GM21390 (cell line): ENCODE data around the gene SPTLC3.

Source experiments
- ATAC-seq: cut with Tn5 transposase; IDR thresholded peaks from one replicate; pipeline ENCODE4 v1.9.1; 2021; ENCODE audit not compliant: unreplicated experiment

Gene SPTLC3

DNA sequence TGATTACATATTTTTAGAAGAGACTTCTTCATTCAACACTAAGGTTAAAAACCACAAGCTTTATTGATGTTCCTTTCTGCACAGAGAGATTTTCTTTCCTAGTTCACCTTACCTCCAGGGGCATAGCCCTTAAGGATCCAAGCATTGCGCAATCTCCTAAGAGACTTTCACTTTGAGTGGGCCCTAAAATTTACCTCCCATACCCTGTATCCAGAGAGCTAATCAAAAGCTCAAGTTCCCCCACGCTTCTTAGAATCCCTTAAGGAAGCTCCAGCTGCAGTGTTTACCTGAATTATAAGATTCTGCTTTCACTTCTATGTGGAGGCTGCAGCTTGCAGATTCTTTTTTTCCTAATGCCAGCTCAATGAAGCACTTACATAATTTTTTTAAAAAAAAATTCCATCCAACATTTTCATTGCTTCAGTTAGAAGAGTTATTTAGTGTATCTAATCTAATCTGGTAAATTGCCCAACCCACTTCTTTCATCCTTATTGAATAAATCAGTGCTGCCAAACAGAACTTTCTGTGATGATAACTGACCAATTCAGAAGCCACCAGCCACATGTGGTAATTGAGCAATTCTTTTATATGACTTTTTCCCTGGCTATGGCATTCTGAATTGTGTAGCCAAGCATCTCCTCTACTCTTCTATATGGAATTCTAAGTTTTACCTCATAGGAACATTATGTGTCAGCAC, 24.6 kb upstream of the SPTLC3 start:
- no peak for ATAC-seq

DNA sequence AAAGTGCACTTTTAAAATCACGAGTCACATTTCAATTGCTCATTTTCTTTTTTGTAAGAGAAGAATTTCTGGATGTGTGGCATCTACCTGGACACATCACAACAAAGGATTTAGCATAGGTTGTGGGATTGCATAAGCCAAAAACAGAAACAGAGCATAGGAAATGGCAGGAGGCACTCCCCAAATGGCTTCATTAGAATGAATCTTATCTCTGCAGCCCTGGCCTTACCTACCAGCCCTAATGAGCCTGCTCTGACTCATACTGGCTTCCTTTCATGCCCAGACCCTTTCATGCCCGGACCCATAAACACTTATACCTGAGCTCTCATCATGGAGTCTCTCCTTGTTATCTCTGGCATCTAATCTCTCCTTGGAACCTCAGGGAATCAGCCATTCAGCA, 23.9 kb upstream of the SPTLC3 start:
- no peak for ATAC-seq

DNA sequence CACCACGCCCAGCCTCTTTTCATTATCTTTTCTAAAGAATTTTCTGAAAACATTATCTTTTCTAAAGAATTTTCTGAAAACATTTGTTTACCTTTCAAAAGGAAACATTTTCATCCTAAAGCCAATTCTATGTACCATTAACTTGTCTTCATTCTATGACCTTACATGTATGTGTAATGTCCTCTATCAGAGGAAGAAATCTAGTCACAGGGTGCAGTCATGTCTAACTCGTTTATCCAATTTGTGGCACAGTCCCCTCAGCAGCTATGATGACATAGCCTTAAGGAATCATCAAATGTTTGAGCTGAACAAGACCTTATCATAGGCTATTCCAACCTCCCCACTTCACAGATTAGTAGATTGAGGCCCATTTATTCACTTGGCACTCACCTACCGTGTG, 21.5 kb upstream of the SPTLC3 start:
- no peak for ATAC-seq

DNA sequence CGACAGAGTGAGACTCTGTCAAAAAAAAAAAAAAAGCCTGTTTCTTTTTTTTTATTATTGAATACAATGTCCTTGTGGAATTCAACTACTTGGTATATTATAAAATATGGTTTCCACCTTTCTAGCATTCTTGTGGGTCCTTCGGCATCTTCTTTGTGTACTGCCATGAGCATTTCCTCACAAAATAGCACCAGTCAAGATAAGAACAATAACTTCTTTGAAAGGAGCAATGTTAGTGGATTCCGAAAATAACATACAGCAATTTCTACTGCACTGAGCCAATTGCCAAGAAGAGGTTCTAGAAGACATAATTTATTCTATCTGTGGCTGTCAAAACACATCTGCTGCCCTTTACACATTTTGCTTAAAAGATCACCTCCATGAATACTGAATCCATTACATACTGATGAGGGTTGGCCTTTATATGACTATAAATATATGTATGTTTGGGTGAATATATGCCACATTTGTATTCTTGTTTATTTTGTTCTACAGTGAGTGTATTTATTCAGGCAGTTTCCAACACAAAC, 19.1 kb upstream of the SPTLC3 start:
- no peak for ATAC-seq

DNA sequence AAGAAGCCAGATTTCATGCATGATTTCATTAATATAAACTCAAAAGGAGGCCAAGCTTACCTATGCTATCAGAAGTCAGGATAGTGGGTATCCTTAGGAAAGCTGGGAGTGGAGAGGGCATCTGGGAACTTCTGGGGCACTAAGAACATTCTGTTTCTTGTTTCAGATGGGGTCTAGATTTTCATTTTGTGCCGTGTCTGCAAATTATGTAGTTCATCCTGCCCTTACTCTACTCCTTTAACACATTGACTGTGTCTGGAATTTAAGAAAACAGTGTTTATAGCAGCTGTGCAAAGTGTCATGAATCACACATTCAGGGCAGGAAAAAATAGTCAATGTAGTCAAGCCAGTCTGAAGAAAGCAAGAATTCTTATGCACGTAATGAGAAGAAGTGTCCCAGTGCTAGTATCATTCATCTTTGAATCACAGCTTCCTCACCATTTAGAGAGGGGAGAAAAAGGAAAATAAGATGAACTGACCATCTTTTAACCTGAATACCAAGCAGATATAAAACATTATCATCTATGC, 11.6 kb upstream of the SPTLC3 start:
- ATAC-seq: no peak

DNA sequence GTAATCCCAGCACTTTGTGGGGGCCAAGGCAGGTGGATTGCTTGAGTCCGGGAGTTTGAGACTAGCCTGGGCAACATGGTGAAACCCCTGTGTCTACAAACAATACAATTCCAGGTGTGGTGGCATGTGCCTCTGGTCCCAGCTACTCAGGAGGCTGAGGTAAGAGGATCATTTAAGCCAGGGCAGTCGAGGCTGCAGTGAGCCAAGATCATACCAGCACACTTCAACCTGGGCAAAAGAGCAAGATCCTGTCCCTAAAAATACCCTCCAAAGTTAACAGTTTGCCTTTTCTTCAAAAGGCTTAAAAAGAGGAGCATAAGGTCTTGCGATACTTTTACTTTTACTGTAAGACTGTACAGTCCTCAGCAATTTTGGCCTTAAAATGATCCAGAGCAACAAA, 10.7 kb upstream of the SPTLC3 start:
- ATAC-seq: no peak

DNA sequence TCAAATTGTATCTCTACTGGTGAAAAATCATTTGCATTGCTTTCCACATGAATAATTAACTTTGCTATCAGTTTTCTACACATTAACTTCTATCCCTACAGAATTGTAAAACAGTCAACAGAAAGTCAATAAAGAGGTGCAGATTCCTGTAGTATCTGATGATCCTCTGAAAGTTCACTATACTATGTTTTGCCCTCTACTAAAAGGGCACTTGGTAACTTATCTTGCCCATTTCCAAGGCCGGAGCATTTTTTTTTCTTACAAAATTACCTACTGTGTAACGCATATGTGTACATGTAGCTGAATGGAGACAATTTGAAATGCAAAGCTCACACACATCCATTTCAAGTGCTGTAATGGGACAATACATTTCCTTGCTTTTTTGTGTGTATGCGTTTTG, 9.6 kb upstream of the SPTLC3 start:
- ATAC-seq: no peak

DNA sequence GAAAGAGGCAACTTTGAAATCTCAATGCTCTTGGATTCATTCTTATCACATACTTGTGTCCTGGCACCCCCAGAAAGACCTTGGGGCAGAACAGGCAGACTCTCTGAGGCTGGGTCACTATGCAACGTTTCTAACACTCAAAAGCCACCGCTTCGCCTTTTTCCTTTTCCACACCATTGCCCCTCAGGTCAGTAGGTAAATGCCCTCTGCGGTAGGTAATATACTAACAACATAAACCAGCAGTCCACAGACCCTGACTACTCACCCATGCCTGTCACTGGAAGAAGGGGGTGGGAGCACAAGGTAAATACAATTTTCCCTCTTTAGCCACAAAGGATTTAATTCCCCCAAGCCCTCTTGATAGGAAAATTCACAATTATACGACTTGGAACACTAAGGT, 6.5 kb upstream of the SPTLC3 start:
- no peak for ATAC-seq

DNA sequence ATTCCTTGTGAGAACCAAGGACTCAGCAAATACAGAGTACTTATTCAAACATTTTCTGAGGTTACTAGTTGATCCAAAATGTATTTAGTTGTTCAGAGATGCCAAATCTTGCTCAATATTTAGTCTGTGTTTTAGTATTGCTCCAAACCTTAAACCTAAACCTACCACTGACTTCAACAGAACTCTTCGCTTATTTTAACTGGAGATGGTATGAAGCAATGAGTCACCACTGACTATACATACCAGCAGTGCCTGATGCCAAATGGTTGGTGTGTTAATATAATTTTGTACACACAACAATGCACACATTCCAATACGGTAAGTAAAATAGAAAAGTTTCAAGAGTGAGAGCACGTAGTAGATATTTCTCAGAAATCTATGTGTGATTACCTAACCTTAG, 1.9 kb upstream of the SPTLC3 start:
- ATAC-seq: no peak

DNA sequence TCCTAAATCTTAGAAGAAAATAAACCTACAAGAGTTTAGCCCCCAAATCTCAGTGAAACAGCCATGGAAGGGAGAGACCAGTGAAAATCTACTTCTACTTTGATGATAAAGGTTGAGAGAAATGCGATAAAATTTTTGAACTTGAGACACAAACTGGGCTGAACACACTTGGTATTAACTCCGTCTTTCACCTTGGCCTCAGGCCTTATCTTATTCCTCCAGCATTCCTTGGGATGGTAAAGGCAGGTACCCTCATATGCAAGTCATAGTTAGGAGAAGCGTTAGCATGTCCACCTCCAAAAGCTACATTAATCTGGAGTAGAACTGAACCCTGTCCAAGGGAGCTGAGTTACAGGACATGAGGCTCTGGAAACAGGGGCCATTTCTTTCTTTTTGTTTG, 1.2 kb upstream of the SPTLC3 start:
- ATAC-seq: no peak

DNA sequence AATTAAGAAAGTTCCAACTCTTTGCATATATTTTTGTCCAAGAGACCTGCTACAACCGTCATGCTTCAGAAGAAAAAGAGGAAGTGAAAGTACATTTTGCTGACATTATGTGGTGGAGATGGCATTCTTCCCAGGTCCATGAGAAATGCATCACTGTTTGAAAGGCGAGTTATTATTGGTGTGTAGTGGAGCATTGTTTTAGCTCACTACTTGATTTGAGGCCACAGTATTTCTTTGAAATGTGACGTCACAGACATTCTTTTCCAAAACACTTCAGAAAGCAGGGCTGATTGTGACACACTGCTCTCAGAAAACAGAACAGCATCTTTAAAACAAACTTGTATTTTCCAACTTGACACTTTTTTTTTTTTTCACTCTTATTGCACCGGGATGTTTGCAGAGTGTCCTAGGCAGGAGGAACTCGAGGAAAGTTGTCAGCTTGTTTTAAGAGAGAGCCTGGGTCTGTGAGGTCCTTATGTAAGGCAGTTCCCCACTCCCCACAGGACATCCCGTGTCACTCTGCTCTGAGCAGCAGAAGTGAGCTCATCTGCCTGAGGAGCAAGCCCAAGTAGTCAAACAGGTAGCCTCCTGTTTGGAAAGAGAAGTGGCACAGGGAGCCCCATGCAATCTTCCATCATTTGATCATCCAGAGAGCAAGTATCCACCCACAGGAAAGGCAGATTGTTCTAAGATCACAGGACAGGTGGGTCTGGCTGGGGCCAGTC, 1.1 kb downstream of the SPTLC3 start:
- ATAC-seq: peak; percentile 96

DNA sequence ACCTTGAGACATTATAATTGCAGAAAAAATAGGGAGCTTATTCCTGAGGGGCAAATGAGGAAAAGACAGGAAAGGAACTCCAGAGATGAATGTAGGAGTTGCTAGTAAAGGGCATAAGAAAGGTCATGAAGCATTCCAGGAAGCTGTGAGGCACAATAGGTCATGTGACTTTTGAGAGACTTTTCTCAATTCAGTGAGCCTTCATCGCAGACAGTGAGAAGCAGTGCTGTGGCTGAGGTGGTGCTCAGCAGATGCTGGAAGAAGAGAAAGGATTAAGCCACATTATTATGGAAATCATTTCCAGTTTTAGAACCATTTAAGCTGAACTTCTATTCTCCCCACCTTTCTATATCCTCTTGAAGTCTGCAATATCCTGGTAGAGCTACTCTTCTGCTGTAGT, 4.1 kb downstream of the SPTLC3 start:
- no peak for ATAC-seq

DNA sequence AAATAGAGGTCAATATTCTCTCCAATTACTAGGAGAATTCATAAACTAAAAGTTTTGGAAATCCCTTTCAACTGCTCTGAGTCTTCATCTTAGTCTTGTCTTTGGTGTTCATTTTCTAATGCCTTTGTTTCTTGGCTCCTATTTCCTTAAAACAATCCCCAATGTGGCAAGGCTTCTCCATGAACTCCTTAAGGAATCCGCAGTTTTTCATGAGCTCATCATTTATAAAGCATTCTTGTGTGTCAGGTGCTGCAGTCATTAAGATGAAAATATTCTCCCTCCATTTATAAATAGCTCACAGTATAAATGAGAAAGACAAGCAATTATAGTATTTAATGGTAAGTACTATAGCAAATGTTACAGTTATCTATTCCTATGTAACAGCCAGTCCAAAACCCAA, 4.6 kb downstream of the SPTLC3 start:
- no peak for ATAC-seq

DNA sequence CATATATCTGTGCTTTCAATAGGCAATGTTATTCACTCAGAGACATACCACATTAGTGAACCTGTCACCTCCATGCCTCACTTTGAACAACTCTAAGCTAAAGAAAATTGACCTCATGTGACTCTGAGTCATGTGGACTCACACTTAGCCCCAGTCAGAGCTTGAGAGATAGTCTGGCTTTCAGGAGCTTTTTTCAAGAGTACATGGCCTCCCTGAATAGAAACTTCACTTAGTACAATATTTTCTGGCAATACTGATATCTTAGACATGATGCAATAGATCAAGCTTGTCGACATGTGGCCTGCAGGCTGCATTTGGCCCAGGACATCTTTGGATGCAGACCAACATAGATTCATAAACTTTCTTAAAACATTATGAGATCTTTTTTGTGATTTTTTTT, 8.5 kb downstream of the SPTLC3 start:
- ATAC-seq: no peak

DNA sequence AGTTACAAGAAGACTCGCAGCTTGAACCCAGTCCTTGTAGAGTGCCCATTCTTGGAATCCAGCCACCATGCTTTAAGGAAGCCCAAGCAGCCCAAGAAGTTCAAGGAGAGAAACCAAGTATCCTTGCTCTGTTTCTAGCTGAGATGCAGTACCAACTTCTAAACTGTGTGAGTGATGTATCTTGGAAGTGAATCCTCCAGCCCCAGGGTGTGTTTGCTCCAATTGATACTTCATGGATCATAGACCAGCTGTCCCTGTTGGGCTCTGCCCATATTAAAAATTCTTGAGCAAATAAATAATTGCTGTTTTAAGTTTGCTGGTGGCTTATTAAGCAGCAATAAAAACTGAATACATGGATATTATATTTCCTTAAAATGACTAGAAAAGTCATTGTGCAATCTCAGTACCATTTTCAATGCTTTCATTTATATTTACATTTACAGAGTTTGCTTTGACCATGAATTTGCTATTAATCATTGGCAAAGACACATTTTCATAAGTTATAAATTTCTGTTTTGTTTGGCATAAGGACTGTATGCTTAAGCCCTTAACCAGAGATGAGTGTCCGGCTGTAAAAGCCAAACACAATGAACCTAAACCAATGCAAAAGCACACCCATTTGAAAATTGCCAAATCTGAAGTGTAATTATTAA, 9.2 kb downstream of the SPTLC3 start:
- ATAC-seq: no peak

DNA sequence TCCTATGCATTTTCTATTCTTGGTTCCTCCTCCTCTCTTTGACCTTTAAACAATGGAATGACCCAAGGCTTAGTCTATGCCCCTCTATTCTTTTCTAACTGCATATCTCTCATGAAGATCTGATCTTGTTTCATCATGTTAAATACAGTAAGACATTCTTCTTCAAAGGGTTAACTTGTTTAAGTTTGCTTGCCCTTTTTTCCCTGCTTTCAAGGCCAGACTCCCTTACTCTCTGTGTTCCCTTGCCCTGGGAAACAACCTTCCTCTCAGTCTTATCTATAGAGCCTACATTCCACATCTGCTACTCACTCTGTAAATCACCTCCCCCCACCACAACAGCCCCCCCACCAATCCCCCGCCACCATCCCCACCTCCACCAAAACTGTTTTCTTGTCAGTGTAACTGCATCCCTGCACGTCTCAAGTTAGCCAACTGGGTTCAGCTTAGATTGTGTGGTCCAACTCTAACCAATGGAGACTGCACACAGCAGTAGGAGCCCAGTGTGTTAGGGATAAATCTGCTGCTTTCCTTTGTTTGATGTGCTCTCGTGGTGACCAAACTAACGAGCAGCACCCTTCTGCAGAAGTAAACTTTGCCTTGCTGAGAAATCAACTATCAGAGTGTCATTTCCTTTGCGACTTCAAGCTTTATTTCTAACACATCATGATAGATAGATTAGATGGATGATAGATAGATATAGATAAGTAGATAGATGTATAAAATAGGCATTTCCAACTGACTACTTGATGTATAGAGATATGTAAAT, 12.6 kb downstream of the SPTLC3 start:
- ATAC-seq: no peak

DNA sequence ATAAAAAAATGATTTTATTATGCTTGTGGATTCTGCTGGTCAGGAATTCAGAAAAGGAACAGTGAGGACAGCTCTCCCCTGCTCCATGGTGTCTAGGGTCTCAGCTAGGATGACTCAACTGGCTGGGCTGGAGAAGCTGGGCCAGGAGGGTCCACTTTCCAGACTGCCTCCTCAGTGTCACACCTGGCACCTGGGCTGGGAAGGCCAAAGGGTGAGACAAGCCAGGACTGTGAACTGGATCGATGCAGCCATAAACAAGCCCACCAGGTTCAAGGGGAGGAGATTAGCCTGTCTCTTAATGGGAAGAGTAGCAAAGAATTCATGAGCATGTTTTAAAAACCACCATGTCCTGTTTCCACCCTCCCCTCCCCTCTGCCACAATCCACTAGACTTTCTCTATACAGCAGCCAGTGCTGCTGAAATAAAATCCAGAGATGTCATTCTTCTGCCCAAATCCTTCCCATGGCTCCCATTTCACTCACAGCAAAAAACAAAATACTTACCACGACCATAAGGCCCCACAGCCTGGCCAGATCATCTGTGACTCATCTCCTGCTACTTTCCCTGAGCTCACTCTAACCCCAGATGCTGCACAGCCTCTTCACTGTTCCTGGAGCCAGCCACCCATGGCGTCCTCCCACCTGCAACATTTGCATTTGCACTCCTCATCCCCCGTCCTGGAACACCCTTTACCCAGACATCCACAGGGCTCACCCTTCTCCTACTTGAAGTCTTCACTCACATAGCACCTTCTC, 13.8 kb downstream of the SPTLC3 start:
- ATAC-seq: no peak

DNA sequence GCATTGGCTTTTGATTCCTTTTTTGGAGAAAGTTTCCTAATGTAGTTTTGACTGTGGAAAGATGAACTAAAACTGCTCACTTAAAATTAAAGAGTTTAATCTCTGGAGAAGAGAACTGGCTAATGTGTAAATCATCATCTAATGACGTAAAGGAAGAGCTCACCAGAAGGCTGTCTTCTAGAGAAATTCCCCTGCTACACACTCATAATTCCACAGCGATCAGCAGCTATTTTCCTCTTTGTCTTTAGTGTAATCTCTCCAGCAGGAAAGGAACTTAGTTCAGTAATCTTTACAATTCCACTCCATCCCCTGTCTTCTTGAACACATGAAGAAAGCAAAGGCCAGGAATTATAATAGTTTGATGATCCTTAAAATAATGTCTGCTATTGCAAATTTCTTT, 15.8 kb downstream of the SPTLC3 start:
- no peak for ATAC-seq

DNA sequence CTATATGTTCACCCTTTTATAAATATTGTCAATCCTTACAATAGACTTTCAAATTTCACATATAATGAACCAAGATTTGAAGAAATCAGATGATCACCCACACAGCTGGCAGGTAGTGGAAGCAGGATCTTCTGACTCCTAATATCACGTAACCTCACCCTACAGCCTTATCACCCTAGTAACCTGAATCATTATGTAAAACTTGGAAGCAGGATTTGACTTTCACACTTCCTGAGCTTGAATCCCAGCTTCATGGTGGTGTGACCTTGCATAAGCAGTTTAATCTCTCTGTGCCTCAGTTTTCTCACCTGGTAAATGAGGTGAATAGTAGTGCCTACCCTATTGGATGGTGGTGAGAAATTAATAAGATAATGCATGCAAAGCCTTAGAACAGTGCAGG, 16.4 kb downstream of the SPTLC3 start:
- no peak for ATAC-seq

DNA sequence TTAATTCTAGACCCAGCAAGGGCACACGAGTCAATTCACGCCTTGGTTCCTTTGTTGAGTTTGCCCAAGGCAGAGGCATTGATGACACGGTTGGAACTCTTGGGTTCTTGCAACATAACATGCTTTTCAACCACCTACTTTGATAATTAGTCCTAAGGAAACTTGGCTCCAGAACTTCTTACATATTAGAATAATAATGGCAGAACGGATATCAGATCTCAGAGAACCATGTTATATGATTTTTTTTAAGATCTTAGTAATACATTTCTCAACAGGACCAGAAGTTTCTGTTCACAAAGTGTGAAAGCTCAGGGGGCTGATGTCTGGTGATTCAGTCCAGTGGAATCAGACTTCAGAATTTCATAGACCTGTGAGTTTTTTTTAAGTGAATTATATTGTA, 19.2 kb downstream of the SPTLC3 start:
- no peak for ATAC-seq
